Suppressor macrophage (primary cell): ENCODE results near the gene LHFPL3.
"Not testable (repeated sequence)": the region's sequence is repeated elsewhere in the genome, so short reads cannot be mapped to it uniquely, and the experiment has no call there.

Experiments
- DNase-seq, 4 experiments: peaks; one replicate each; pipeline ENCODE4 v3.0.0-alpha.2; 2020 to 2022

The LHFPL3 gene

DNA sequence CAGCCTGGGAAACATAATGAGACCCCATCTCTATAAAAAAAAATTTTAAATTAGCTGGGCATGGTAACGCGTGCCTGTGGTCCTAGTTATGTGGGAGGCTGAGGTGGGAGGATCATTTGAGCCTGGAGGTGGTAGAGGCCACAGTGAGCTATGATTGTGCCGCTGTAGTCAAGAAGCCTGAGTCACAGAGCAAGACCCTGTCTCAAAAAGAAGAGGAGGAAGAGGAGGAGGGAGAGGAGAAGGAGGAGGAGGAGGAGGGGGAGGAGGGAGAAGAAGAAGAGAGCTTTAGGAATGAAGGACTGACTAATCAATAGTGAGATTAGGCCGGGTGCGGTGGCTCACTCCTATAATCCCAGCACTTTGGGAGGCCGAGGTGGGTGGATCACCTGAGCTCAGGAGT is 573.8 kb downstream of the LHFPL3 start:
- DNase-seq, result no peak

DNA sequence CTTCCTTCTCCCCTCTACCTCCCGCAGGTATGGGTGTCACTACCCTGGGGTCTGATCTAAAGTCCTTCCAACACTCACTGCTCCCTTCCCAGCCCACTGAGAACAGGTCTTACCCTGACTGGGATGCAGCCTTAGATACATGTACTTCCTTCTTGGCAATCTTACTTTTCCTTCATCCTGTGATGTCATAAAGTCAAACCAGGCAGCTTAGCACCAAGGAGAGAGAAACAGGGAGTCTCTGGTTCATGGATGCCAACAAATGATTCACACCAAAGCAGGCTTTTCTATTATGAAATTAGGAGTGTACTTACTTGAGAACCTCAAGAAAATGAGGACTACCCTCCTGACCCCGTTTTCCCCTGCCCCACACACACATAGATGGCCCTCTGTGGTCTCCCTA is 574.6 kb downstream of the LHFPL3 start:
- DNase-seq, result no peak

DNA sequence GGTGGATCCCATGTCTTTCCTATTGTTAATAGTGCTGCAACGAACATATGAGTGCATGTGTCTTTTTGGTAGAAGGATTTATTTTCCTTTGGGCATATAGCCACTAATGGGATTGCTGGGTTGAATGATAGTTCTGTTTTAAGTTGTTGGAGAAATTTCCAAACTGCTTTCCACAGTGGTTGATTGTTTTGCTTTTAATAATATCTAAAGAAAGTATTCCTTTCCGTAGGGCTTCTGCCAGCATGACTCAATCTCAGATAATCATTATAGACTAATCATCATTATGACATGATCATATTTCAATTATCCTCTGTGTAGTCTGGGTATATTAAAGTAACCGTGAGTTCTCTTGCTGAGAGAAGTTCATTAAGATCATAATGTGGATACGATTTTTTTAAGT is 575.4 kb downstream of the LHFPL3 start:
- no peak for DNase-seq

GRCh38 chr7:104906032-104906431 is 577.6 kb downstream of the LHFPL3 start:
- no peak for DNase-seq

DNA sequence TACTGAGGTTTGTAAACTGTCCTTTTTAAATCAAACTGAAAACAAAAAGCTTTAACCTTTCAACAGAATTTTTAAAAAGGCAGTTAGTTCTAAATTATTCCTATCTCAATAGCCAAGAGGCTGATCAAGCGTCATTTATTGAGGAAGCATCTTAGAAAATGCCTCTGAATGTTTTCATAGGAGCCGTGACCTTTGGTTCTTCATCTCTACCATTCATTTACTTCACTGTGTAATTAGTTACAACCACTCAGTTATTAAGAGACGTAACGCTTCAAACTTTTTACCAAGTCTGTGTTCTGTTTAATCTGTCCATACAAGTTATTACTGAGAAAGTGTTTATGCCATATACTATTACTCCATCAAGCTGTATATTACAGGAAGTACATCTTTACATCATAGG is 578.2 kb downstream of the LHFPL3 start:
- peak in 2 of 4 experiments; percentile 25 to 27 for DNase-seq

GRCh38 chr7:104908636-104909035 is 580.2 kb downstream of the LHFPL3 start:
- no peak for DNase-seq

- DNase-seq, result no peak
Observed at GRCh38 chr7:104909096-104909495, 580.7 kb downstream of the LHFPL3 start.

DNA sequence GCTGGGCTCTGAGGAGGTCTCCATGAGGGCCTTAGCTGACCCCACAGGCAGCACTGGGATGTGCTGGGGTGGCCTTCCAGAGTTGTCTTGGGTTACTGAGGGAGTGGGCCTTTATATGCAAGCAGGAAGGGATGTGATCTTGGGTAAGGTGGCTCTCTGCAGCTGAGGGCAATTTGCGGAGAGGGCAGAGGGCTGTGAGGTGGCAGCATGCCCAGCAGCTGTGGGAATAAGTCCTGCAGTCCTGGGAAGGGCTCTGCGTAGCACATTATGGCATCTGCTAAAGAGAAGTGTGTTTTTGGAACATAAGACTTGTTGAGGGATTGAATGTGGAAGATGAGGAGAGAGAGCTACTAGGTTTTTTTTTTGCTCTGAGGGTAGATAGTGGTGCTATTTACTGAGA is 586.0 kb downstream of the LHFPL3 start:
- no peak for DNase-seq

- DNase-seq, result no peak
Observed at GRCh38 chr7:104921596-104921995, 593.2 kb downstream of the LHFPL3 start.

DNA sequence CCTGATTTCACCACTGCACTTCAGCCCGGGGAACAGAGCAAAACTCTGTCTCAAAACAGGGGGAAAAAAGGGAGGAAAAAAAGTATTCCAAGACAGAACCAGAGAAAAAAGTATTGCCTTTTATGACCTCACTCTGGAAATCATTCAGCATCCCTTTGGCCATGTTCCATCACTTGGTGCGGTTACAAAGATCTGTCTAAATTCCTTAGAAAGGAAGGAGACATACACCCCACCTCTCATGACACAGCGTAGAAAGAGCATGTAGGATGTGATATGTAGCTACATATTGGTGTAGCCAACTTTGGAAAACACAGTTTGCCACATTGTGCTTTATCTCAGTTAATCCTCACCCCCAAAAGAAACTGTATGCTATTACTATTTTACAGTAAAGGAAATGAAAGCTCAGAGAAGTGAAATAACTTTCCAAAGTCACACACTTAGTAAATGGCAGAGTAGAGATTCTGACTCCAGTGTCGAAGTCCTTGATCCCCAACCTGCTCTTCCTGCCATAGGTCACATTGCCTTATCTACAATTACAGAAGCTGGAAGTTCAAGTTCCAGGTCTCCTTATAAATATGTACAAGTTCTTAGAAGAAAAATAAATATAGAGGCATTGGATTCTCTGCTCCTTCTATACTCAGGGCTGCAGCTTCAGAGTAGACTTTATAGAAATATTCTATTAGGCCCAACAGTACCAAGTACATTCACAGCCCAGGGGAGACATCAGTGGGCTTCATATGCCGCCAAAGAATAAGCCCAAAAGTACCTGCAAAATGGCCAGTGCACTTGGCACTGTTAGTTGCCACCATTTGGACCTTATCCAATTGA is 594.0 kb downstream of the LHFPL3 start:
- DNase-seq, result no peak

DNA sequence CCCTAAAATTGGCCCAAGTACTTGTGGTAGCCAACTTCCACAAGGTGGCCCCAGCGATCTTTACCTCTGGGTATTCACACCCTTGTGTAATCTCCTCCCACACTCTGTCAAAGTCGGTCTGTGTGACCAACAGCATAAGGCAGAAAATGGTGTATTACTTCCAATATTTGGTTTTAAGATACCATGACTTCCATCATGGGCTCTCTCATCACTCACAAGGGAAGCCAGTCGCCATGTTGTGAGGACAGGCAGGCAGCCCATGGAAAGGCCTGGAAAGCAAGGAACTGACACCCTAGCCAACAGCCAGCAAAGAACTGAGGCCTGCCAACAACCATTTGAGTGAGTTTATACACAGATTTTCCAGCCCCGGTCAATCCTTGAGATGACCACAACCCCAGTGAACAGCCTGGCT is 594.6 kb downstream of the LHFPL3 start:
- peak; percentile 92 to 96 (median 94) for DNase-seq

DNA sequence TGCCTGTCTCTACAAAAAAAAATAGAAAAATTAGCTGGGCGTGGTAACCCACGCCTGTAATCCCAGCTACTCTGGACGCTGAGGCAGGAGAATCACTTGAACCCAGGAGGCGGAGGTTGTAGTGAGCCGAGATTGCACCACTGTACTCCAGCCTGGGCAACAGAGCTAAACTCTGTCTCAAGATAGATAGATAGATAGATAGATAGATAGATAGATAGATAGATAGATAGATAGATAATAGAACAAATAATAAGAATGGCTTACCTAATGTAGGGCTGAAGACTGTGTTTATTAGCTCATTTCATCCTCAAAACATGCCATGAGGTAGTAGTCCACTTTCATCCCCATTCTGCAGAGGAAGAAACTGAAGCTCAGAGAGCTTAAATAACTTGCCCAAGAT is 597.8 kb downstream of the LHFPL3 start:
- not testable (repeated sequence) for DNase-seq

DNA sequence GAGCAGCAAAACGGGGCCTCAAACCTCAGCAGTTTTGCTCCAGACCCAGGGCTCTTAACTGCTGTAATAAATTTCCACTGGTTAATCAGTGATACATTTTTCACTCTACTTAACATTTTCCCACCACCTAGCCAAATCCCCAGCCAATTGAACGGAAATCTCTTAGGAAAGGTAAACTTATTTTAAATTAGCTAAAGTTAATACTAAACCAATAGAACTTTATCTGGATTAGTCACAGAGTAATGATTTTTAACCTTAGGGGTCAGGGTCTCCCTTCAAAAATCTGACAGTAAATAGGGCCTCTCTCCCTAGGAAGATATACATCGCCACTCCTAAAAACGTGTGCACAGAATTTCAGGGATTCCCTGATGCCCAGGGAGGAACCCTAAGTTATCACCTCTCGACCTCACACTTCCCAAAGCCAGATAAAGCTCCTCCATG is 598.2 kb downstream of the LHFPL3 start:
- no peak for DNase-seq

- no peak for DNase-seq
Observed at GRCh38 chr7:104927055-104927454, 598.7 kb downstream of the LHFPL3 start.

DNA sequence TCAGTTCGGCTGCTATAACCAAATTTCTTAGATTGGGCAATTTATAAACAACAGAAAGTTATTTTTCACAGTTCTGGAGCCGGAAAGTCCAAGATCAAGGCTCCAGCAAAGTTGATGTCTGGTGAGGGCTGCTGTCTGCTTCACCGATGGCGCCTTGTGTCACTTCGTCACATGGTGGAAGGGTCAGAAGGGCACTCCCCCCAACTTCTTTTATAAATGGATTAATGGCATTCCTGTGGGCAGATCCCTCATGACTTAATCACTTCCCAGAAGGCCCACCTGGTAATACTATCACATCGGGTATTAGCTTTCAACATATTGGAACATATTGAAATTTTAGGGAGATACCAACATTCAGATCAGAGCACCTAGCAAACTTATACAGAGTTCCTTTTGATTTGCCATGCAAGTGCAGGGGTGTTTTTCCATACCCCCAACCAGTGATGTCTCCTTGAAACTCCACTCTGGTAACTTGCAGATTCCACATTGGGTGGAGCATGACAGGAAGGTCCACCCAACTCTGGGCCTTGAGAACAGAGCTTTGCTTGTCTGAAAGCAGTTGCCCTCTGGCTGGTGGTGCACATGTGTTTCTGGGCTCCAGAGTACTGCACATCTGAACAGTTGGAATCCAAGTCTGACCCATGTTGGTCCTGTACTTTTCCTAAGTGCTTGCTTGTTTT is 600.5 kb downstream of the LHFPL3 start:
- no peak for DNase-seq

- DNase-seq, result no peak
Observed at GRCh38 chr7:104929921-104930320, 601.5 kb downstream of the LHFPL3 start.

- DNase-seq, result no peak
Observed at GRCh38 chr7:104931181-104931781, 602.9 kb downstream of the LHFPL3 start.

GRCh38 chr7:104933022-104933421 is 604.6 kb downstream of the LHFPL3 start:
- no peak for DNase-seq

GRCh38 chr7:104933521-104933988 is 605.2 kb downstream of the LHFPL3 start:
- DNase-seq, result peak in 3 of 4 experiments; percentile 43 to 75 (median 73)

DNA sequence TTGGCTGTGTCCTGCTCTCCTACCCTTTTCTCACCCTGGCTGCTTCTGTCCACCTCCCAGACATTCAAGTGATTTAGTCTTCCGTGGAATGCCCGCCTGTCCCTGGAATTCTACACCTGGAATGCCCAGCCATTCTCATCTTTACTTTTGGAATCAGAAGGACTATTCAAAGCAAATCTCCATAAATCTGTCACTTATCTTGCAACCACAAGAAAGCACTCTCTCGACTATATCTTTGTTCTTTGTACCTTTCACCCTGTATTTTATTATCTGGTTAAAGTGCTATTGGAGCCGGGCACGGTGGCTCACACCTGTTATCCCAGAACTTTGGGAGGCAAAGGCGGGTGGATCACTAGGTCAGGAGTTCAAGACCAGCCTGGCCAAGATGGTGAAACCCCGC is 606.3 kb downstream of the LHFPL3 start:
- DNase-seq, result no peak

DNA sequence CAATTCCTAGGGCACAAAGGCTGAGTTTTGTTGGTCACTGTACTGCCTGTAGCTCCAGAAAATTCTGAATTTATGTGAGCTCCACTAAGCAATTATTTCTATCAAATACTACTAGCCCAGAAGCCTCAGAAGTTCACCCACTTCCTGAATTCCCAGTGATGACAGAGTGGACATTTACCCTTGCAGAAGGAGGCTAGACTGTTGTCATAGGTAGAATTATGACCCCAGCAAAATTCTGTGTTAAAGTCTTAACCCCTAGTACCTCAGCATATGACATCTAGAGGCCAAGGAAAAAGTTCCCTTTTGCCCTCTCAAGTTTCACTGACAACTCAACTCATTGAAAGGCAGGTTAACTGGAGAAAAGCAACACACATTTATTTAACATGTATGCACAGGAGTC is 606.9 kb downstream of the LHFPL3 start:
- peak in 1 of 4 experiments; percentile 41 for DNase-seq

GRCh38 chr7:104936546-104936945 is 608.1 kb downstream of the LHFPL3 start:
- DNase-seq, result no peak

GRCh38 chr7:104937489-104937888 is 609.1 kb downstream of the LHFPL3 start:
- not testable (repeated sequence) for DNase-seq
